Neural progenitor cell (in vitro differentiated cells): ENCODE data around the gene FSTL5. TPM values are rescaled to one million over a fixed set of nuclear protein-coding genes. Genes with fewer than 3 reads are reported as not detected.

ENCODE experiments used
- DNase-seq: peaks from one replicate; pipeline ENCODE4 v3.0.0-alpha.2; 2016; ENCODE audit warnings: low spot score
- H2AFZ ChIP-seq: fragments of 200-600 bp; sonication (generic); replicated peaks from 2 replicates; pipeline ENCODE4 v1.6.1; 2016; ENCODE audit warnings: antibody characterized with exemption
- H3F3A ChIP-seq: fragments of 200-600 bp; sonication (generic); 2 replicates; pipeline ENCODE4 v1.6.1; 2016; ENCODE audit warnings: antibody characterized with exemption, low read depth
- H3K27ac ChIP-seq: fragments of 200-600 bp; sonication (generic); 2 replicates; pipeline ENCODE4 v1.5.1; 2016; ENCODE audit warnings: mild to moderate bottlenecking
- H3K27me3 ChIP-seq: fragments of 200-600 bp; sonication (generic); 2 replicates; pipeline ENCODE4 v1.6.1; 2016; ENCODE audit warnings: mild to moderate bottlenecking, moderate library complexity
- H3K36me3 ChIP-seq: fragments of 200-600 bp; sonication (generic); 2 replicates; pipeline ENCODE4 v1.5.1; 2016
- H3K4me1 ChIP-seq: fragments of 200-600 bp; sonication (generic); 2 replicates; pipeline ENCODE4 v1.6.1; 2016; ENCODE audit warnings: mixed run types
- H3K4me2 ChIP-seq: fragments of 200-600 bp; sonication (generic); 2 replicates; pipeline ENCODE4 v1.6.1; 2016
- H3K4me3 ChIP-seq: fragments of 200-600 bp; sonication (generic); 2 replicates; pipeline ENCODE4 v1.5.1; 2016
- H3K79me2 ChIP-seq: fragments of 200-600 bp; sonication (generic); 2 replicates; pipeline ENCODE4 v1.6.1; 2016; ENCODE audit warnings: low read depth
- H3K9ac ChIP-seq: fragments of 200-600 bp; sonication (generic); 2 replicates; pipeline ENCODE4 v1.6.1; 2016
- H3K9me3 ChIP-seq: fragments of 200-600 bp; sonication (generic); 2 replicates; pipeline ENCODE4 v1.5.1; 2016; ENCODE audit warnings: low read depth
- H4K20me1 ChIP-seq: fragments of 200-600 bp; sonication (generic); 2 replicates; pipeline ENCODE4 v1.6.1; 2016; ENCODE audit warnings: low read depth
- H3K27ac Mint-ChIP-seq: 3 replicates; pipeline ENCODE4 v1.8.0; 2021; ENCODE audit warnings: mixed read lengths
- H3K27me3 Mint-ChIP-seq: 2 replicates; pipeline ENCODE4 v1.8.0; 2022; ENCODE audit warnings: low read depth, mild to moderate bottlenecking, inconsistent platforms, moderate library complexity, mixed read lengths; ENCODE audit not compliant: insufficient read depth
- H3K36me3 Mint-ChIP-seq: 3 replicates; pipeline ENCODE4 v1.8.0; 2021; ENCODE audit warnings: mixed read lengths
- H3K4me1 Mint-ChIP-seq: 3 replicates; pipeline ENCODE4 v1.8.0; 2021; ENCODE audit warnings: mixed read lengths
- H3K4me3 Mint-ChIP-seq: 3 replicates; pipeline ENCODE4 v1.8.0; 2021; ENCODE audit warnings: mild to moderate bottlenecking, moderate library complexity, mixed read lengths
- H3K9me3 Mint-ChIP-seq: 3 replicates; pipeline ENCODE4 v1.8.0; 2020; ENCODE audit warnings: mixed read lengths
- EZH2 ChIP-seq: fragments of 200-600 bp; sonication (generic); IDR thresholded peaks from 2 replicates; pipeline ENCODE4 v1.6.1; 2017; ENCODE audit warnings: antibody characterized with exemption, mild to moderate bottlenecking, moderate library complexity
- EZH2phosphoT487 ChIP-seq: fragments of 200-600 bp; sonication (generic); IDR thresholded peaks from 2 replicates; pipeline ENCODE4 v1.6.1; 2017; ENCODE audit warnings: antibody characterized with exemption
- total RNA-seq: library from RNA; depleted of rRNA; stranded (reverse); fragments of >200 nt; gene quantifications from 2 replicates; pipeline ENCODE4 v1.2.3, GENCODE V29; 2015; ENCODE audit warnings: low replicate concordance
- TF ChIP-seq, protein P1 (sequence below): fragments of 200-600 bp; sonication (generic); IDR thresholded peaks from 2 replicates; pipeline ENCODE4 v1.5.1; 2017; ENCODE audit warnings: antibody characterized with exemption, mild to moderate bottlenecking

FSTL5 gene
- total RNA-seq, 1 donor from 2014 or later: not detected

DNA sequence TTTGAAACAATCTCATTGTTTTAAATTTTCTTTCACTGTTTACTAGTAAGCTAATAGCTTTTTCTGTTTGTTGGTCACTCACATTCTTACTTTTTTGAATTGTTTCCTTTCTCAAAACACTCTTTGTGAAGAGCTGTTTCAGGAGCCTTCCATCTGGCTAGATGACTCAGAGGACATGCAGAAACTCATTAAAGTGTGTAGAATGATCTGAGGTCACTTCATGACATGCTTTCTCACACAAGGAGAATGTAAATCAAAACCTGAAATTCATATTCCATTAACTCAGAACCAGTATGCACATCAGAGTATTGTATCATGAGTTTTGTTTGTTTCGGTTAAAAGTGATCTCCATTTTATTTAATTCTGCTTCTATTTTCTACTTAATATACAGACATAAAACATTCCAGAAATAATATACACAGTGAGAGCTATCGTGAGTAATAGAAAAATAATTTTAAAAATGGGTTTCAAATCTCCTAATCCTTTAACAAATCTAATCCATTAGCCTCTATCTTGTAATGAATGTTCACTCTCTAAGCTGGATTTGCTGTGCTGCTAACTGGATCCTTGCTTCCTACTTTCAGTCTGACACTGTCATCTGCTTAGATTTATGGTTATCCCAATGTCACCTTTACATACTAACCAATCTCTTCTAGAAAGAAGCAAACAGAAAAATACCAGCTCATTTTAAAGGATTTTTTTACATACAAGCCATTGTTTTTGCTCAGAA is 449.6 kb downstream of the FSTL5 start:
- TF ChIP-seq EZH2 (no peak), EZH2phosphoT487 (no peak)
- TF ChIP-seq, protein P1, sequence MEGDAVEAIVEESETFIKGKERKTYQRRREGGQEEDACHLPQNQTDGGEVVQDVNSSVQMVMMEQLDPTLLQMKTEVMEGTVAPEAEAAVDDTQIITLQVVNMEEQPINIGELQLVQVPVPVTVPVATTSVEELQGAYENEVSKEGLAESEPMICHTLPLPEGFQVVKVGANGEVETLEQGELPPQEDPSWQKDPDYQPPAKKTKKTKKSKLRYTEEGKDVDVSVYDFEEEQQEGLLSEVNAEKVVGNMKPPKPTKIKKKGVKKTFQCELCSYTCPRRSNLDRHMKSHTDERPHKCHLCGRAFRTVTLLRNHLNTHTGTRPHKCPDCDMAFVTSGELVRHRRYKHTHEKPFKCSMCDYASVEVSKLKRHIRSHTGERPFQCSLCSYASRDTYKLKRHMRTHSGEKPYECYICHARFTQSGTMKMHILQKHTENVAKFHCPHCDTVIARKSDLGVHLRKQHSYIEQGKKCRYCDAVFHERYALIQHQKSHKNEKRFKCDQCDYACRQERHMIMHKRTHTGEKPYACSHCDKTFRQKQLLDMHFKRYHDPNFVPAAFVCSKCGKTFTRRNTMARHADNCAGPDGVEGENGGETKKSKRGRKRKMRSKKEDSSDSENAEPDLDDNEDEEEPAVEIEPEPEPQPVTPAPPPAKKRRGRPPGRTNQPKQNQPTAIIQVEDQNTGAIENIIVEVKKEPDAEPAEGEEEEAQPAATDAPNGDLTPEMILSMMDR: no peak
- no peaks in the 10 kb centered on the region for H3K4me1 ChIP-seq
- Mint-ChIP-seq H3K4me1 (peaks cover 10% of the 10 kb centered on the region), H3K36me3 (no peaks in the 10 kb centered on the region), H3K9me3 (no peaks in the 10 kb centered on the region), H3K4me3 (no peak overlapping the region), H3K27me3 (no peaks in the 10 kb centered on the region), H3K27ac (no peak overlapping the region)
- no peak overlapping the region for H2AFZ ChIP-seq
- no peak overlapping the region for H3K9ac ChIP-seq
- H3K4me3 ChIP-seq: no peak overlapping the region
- no peaks in the 10 kb centered on the region for H3K79me2 ChIP-seq
- H3K27ac ChIP-seq: no peak overlapping the region
- no peaks in the 10 kb centered on the region for H3K36me3 ChIP-seq
- no peaks in the 10 kb centered on the region for H4K20me1 ChIP-seq
- no peak overlapping the region for H3K4me2 ChIP-seq
- no peaks in the 10 kb centered on the region for H3K27me3 ChIP-seq
- no peak for DNase-seq
- no peaks in the 10 kb centered on the region for H3F3A ChIP-seq
- H3K9me3 ChIP-seq: no peaks in the 10 kb centered on the region

DNA sequence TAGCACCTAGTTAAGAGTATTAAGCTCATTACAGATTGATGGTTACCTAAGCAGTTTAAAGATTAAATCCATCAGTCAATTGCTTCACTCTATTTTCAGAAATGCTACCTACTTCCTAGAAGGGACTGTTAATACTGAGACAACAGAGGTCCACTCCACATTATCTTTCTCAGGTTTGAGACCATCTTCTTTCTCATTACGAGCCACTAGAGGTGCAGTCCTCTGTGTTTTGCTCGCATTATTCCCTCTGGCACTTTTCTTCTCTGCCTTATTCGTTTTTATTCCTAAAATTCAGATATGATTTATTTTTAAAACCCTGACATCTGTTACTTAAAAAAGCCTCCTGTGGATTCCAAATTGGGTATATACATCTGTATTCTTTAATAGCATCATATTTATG is 459.1 kb downstream of the FSTL5 start:
- Histone ChIP-seq H3K79me2 (no peaks in the 10 kb centered on the region), H4K20me1 (no peaks in the 10 kb centered on the region), H3K4me2 (no peak overlapping the region), H2AFZ (no peak overlapping the region), H3K4me1 (no peaks in the 10 kb centered on the region), H3K4me3 (no peak overlapping the region), H3K27ac (no peak overlapping the region), H3K9ac (no peak overlapping the region), H3K9me3 (no peaks in the 10 kb centered on the region), H3K27me3 (no peaks in the 10 kb centered on the region), H3F3A (no peaks in the 10 kb centered on the region), H3K36me3 (no peaks in the 10 kb centered on the region)
- Mint-ChIP-seq H3K4me1 (no peaks in the 10 kb centered on the region), H3K36me3 (no peaks in the 10 kb centered on the region), H3K27me3 (peaks cover 2% of the 10 kb centered on the region), H3K27ac (no peak overlapping the region), H3K4me3 (no peak overlapping the region), H3K9me3 (no peaks in the 10 kb centered on the region)
- TF ChIP-seq EZH2phosphoT487 (no peak), EZH2 (no peak)
- TF ChIP-seq, protein P1: no peak
- no peak for DNase-seq

DNA sequence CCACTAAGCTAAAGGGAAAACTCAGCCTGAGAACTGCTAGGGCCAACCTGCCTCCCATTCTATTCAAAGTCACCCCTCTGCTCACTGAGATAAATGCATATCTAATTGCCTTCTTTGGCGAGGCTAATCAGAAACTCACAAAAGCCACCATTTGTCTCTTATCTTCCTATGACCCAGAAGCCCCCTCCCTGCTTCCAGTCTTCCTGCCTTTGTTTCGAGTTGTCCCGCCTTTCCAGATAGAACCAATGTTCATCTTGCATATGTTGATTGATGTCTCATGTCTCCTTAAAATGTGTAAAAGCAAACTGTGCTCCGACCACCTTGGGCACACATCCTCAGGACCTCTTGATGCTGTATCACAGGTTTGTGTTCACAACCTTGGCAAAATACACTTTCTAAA is 459.8 kb downstream of the FSTL5 start:
- Mint-ChIP-seq H3K27ac (no peak overlapping the region), H3K4me3 (no peak overlapping the region), H3K9me3 (no peaks in the 10 kb centered on the region), H3K4me1 (no peaks in the 10 kb centered on the region), H3K36me3 (no peaks in the 10 kb centered on the region), H3K27me3 (peaks cover 2% of the 10 kb centered on the region)
- H2AFZ ChIP-seq: no peak overlapping the region
- no peak overlapping the region for H3K9ac ChIP-seq
- no peak for DNase-seq
- no peaks in the 10 kb centered on the region for H3K79me2 ChIP-seq
- H3K4me1 ChIP-seq: no peaks in the 10 kb centered on the region
- no peaks in the 10 kb centered on the region for H3K9me3 ChIP-seq
- no peaks in the 10 kb centered on the region for H3K36me3 ChIP-seq
- no peaks in the 10 kb centered on the region for H3K27me3 ChIP-seq
- TF ChIP-seq EZH2phosphoT487 (no peak), EZH2 (no peak)
- TF ChIP-seq, protein P1: no peak
- no peaks in the 10 kb centered on the region for H4K20me1 ChIP-seq
- no peak overlapping the region for H3K4me2 ChIP-seq
- no peaks in the 10 kb centered on the region for H3F3A ChIP-seq
- H3K4me3 ChIP-seq: no peak overlapping the region
- H3K27ac ChIP-seq: no peak overlapping the region
